Fibroblast of the aortic adventitia (primary cell): ENCODE data around the gene SLIT1. TPM values are rescaled to one million over a fixed set of nuclear protein-coding genes. Genes with fewer than 3 reads are reported as not detected.

ENCODE experiments used
- DNase-seq: peaks from one replicate; pipeline ENCODE4 v3.0.0-alpha.2; 2010; ENCODE audit warnings: low read depth
- H3K4me3 ChIP-seq: 2 replicates; pipeline ENCODE4 v1.5.1; 2011; ENCODE audit warnings: low read depth, mild to moderate bottlenecking, control low read depth, low read length, moderate library complexity
- total RNA-seq: library from RNA; depleted of rRNA; stranded (reverse); fragments of >200 nt; gene quantifications from 2 replicates; pipeline ENCODE4 v1.2.3, GENCODE V29; 2012; ENCODE audit warnings: low replicate concordance
- TF ChIP-seq, protein P1 (sequence below): IDR thresholded peaks from 2 replicates; pipeline ENCODE4 v1.5.1; 2011; ENCODE audit warnings: mild to moderate bottlenecking, low read length, control low read depth, inconsistent platforms; ENCODE audit not compliant: insufficient read depth

The SLIT1 gene
- total RNA-seq, 1 donor, result 0.09 TPM

DNA sequence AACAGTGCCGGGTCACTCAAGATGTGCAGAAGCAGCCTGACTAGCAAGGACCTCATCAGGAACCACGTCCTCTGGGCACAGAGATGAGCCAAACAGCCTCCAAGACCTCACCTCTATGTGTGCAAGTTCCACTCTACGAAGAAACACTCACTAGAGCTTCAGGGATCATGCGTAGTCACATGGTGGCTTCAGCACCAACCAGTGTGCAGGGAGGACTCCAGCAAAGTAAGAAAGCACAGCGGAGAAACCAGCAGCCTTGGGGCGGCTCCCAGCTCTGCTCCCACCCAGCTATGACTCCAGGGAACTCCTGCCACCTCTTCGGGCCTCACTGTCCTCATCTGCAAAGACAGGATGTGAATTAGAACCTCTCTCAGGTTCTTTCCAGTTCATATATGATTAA is 58.2 kb downstream of the SLIT1 start:
- no peak for DNase-seq
- H3K4me3 ChIP-seq, result no peak overlapping the region
- TF ChIP-seq, protein P1, sequence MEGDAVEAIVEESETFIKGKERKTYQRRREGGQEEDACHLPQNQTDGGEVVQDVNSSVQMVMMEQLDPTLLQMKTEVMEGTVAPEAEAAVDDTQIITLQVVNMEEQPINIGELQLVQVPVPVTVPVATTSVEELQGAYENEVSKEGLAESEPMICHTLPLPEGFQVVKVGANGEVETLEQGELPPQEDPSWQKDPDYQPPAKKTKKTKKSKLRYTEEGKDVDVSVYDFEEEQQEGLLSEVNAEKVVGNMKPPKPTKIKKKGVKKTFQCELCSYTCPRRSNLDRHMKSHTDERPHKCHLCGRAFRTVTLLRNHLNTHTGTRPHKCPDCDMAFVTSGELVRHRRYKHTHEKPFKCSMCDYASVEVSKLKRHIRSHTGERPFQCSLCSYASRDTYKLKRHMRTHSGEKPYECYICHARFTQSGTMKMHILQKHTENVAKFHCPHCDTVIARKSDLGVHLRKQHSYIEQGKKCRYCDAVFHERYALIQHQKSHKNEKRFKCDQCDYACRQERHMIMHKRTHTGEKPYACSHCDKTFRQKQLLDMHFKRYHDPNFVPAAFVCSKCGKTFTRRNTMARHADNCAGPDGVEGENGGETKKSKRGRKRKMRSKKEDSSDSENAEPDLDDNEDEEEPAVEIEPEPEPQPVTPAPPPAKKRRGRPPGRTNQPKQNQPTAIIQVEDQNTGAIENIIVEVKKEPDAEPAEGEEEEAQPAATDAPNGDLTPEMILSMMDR, result no peak

DNA sequence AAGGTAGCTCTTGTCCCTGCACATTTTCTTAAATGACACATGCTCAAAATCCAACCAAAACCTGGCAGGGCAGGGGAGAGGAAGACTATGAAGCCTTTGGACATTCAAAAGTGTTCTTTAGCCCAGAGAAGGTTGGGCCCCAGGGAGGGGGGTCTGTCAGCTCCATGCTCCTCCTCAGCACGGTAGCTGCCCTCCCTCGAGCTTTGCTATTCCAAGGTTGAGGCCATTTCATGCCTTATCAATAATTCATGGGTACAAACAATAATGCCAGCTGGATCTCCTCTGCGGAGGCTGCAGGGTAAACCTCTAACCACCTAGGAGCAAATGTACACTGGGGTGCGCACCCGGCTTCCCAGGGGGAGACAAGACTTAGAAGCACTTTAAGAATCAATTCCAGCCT is 61.5 kb downstream of the SLIT1 start:
- no peak overlapping the region for H3K4me3 ChIP-seq
- TF ChIP-seq, protein P1, result no peak
- no peak for DNase-seq

DNA sequence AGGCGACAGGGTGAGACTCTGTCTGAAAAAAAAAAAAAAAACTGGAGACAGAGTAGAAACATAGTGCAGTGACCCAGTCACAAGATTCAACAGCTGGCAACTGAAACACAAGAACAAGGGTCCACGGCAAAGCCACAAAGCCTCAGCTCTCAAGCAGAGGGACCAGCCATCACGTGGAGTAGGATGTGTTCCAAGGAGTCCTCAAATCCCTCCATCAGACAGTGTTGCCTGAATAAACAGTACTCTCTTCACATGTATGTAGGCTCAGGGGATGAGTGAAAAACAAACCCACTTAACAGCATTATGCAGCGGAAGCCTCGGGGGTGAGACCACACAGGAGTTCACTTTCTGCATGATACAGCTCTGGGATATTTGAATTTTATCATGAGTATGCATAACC is 62.0 kb downstream of the SLIT1 start:
- H3K4me3 ChIP-seq, result no peak overlapping the region
- DNase-seq, result no peak
- TF ChIP-seq, protein P1, result no peak

DNA sequence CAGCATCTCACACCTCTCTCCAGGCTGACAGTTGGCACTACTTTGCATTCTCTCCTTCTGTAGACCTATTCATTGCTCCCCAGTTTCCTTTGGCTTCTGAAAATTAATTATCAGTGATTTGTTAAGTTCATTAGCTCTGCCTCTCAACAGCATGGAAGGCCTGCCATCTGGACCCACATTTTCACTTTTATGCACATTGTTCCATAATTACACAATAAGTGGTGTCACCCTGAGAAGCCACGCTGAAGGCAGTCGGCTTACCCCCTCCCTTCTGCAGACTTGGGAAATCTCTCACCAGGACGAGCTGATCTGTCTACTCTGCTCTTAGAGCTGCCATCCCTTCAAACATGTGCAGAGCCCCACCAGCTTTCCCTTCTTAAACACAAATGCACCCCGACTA is 64.7 kb downstream of the SLIT1 start:
- no peak for DNase-seq
- TF ChIP-seq, protein P1, result no peak
- no peak overlapping the region for H3K4me3 ChIP-seq

DNA sequence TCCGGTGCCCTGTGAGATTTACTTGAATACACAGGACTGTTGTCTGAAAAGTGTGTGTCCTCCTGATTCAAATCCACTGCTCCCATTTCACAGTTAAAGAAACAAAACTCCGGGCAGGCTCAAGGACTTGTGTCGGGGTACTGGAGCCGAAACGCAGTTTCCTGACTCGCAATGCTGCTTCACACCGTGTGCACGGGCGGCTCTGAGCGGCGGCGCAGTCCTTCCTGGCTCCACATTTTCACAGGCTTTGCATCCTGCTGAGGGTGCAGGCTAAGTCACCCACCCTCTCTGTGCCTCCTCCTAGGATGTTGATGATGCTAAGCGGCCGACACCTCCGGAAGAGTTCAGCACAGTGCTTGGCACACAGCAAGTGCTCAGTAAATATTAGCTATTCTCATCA is 65.4 kb downstream of the SLIT1 start:
- H3K4me3 ChIP-seq, result no peak overlapping the region
- TF ChIP-seq, protein P1, result no peak
- DNase-seq, result no peak

DNA sequence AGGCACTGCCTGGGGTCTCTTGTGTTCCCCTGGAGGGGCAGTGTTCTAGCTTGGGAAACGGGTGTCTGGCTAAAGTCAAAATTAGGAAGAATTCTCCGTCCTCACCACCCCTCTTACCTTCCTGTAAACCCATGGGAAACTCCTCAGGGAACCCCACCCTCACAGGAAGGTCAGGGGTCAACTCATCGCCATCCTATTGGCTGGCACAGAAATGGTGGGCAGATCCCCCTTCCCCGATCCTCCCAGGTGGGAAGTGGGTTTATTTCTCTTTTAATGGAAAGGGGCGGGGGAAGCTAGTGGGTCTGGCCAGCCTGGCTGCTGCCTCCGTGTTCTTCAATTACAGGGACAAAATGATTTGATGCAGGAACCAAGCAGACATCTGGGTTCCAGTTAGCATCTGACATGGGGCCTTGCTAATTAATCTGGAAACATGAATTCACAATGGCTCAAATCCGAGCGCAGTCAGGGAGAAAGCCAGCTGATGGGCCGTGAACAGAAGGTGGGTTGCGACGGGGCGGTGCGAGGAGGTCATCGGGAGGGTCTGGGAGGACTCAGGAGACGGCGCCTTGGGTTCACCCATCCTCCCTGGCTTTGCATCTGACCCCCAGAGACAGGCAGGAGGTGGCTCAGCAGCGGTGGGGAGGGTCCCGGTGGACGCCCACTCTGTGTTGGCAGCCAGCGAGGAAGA is 66.6 kb downstream of the SLIT1 start:
- TF ChIP-seq, protein P1, result no peak
- no peak overlapping the region for H3K4me3 ChIP-seq
- DNase-seq, result no peak

DNA sequence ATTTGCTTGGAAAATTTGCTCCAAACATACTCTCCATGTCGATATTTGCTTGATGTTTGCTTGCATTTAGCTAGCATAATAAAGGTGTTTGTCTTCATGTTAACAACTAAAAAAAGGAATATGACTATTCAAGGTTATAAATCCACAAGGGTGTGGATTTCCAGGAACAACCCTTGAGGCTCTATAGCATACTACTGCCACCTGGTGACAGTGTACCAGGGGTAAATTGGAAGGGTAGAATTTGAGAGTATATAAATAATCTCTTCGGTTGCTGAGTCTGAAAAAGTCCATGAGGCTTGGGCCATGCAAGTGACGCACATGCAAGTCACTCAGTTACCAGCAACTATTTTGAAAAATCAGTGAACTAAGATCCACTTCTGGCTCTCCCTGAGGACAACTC is 68.4 kb downstream of the SLIT1 start:
- peak; percentile 11 for DNase-seq

More for the DNA sequence above, 68.4 kb downstream of the SLIT1 start:
- H3K4me3 ChIP-seq, result no peak overlapping the region
- TF ChIP-seq, protein P1, result peak; percentile 19
